ENCODE results near the gene NLRP7.
"Not testable (repeated sequence)": the region's sequence is repeated elsewhere in the genome, so short reads cannot be mapped to it uniquely, and the experiment has no call there.

GRCh38 chr19:54989531-54989930 lies 42.2 kb upstream of the NLRP7 start:
- TF ChIP-seq, protein P1, sequence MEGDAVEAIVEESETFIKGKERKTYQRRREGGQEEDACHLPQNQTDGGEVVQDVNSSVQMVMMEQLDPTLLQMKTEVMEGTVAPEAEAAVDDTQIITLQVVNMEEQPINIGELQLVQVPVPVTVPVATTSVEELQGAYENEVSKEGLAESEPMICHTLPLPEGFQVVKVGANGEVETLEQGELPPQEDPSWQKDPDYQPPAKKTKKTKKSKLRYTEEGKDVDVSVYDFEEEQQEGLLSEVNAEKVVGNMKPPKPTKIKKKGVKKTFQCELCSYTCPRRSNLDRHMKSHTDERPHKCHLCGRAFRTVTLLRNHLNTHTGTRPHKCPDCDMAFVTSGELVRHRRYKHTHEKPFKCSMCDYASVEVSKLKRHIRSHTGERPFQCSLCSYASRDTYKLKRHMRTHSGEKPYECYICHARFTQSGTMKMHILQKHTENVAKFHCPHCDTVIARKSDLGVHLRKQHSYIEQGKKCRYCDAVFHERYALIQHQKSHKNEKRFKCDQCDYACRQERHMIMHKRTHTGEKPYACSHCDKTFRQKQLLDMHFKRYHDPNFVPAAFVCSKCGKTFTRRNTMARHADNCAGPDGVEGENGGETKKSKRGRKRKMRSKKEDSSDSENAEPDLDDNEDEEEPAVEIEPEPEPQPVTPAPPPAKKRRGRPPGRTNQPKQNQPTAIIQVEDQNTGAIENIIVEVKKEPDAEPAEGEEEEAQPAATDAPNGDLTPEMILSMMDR (IDR thresholded peaks at IDR 0.05; ENCODE audit: insufficient read depth, low read length, poor library complexity, severe bottlenecking) = not testable (repeated sequence)
- TF ChIP-seq EZH2phosphoT487 (conservative IDR thresholded peaks at IDR 0.05; ENCODE audit: low read length) = not testable (repeated sequence)
